CD14-positive monocyte (primary cell): ENCODE data around the gene PTPRD. TPM values are rescaled to one million over a fixed set of nuclear protein-coding genes. Genes with fewer than 3 reads are reported as not detected.

Experiments
- DNase-seq, 3 donors: peaks; one replicate each; pipeline ENCODE4 v3.0.0-alpha.2; 2011 to 2022
- H2AFZ ChIP-seq: 2 replicates; pipeline ENCODE4 v1.6.0; 2012; ENCODE audit warnings: mild to moderate bottlenecking, low read depth, low read length, inconsistent platforms; ENCODE audit not compliant: insufficient read depth, poor library complexity, severe bottlenecking
- H3K27ac ChIP-seq, 2 donors: 1 replicate in 1 of 2; 2 replicates in 1 of 2; pipeline ENCODE4 v1.5.1; 2012 to 2013; ENCODE audit warnings: low read length in 2 of 2, control low read depth in 1 of 2, inconsistent platforms in 1 of 2, low read depth in 1 of 2, mild to moderate bottlenecking in 1 of 2
- H3K27me3 ChIP-seq, 2 donors: one replicate each; pipeline versions ENCODE4 v1.6.0 to v1.6.1; 2011 to 2013; ENCODE audit warnings: low read length in 2 of 2; ENCODE audit not compliant: control insufficient read depth in 2 of 2, insufficient read depth in 2 of 2
- H3K36me3 ChIP-seq, 2 donors: replicated peaks in 1 of 2; 1 replicate in 1 of 2; 2 replicates in 1 of 2; pipeline versions ENCODE4 v1.5.1 to v1.6.1; 2012 to 2013; ENCODE audit warnings: low read length in 2 of 2, control low read depth in 1 of 2, inconsistent platforms in 1 of 2, mild to moderate bottlenecking in 1 of 2; ENCODE audit not compliant: insufficient read depth in 2 of 2, control insufficient read depth in 1 of 2
- H3K4me1 ChIP-seq, 2 donors: 1 replicate in 1 of 2; 2 replicates in 1 of 2; pipeline versions ENCODE4 v1.5.1 to v1.6.1; 2012 to 2013; ENCODE audit warnings: low read length in 2 of 2, control low read depth in 1 of 2, inconsistent platforms in 1 of 2, mild to moderate bottlenecking in 1 of 2, moderate library complexity in 1 of 2; ENCODE audit not compliant: insufficient read depth in 2 of 2, control insufficient read depth in 1 of 2
- H3K4me2 ChIP-seq: replicated peaks from 2 replicates; pipeline ENCODE3; 2012; ENCODE audit warnings: low read length, moderate library complexity, mild to moderate bottlenecking; ENCODE audit not compliant: poor library complexity, severe bottlenecking; ENCODE audit errors: extremely low read depth
- H3K4me3 ChIP-seq, 3 experiments: fragments of 200-600 bp in 1 of 3; sonication (generic) in 1 of 3; replicated peaks in 1 of 3; 1 replicate in 2 of 3; 2 replicates in 1 of 3; pipeline ENCODE4 v1.5.1; 2011 to 2013; ENCODE audit warnings: low read length in 3 of 3, mild to moderate bottlenecking in 3 of 3, control low read depth in 2 of 3, low read depth in 2 of 3, inconsistent platforms in 1 of 3, moderate library complexity in 1 of 3
- H3K79me2 ChIP-seq: 2 replicates; pipeline ENCODE4 v1.6.0; 2012; ENCODE audit warnings: mild to moderate bottlenecking, control low read depth, inconsistent platforms, low read length, moderate library complexity; ENCODE audit not compliant: insufficient read depth
- H3K9ac ChIP-seq: 2 replicates; pipeline ENCODE4 v1.6.0; 2017; ENCODE audit warnings: low read length, mild to moderate bottlenecking; ENCODE audit not compliant: insufficient read depth, poor library complexity, severe bottlenecking
- H3K9me3 ChIP-seq, 2 donors: replicated peaks in 1 of 2; 1 replicate in 1 of 2; 2 replicates in 1 of 2; pipeline versions ENCODE4 v1.5.1 to v1.6.1; 2012 to 2013; ENCODE audit warnings: low read length in 2 of 2, control low read depth in 1 of 2; ENCODE audit not compliant: control insufficient read depth in 1 of 2, insufficient read depth in 1 of 2
- H4K20me1 ChIP-seq: 2 replicates; pipeline ENCODE4 v1.6.0; 2012; ENCODE audit warnings: mild to moderate bottlenecking, low read length, control low read depth, moderate library complexity; ENCODE audit not compliant: insufficient read depth
- H3K27ac Mint-ChIP-seq, 7 donors: one replicate each; pipeline ENCODE4 v1.8.0; 2020; ENCODE audit warnings: mild to moderate bottlenecking in 7 of 7, mixed read lengths in 7 of 7, moderate library complexity in 6 of 7, inconsistent platforms in 2 of 7
- H3K27me3 Mint-ChIP-seq, 3 donors: one replicate each; pipeline ENCODE4 v1.8.0; 2021 to 2022; ENCODE audit warnings: low read depth in 3 of 3, mild to moderate bottlenecking in 3 of 3, mixed read lengths in 3 of 3, moderate library complexity in 3 of 3, inconsistent platforms in 1 of 3
- H3K36me3 Mint-ChIP-seq, 2 donors: one replicate each; pipeline ENCODE4 v1.8.0; 2020; ENCODE audit warnings: mixed read lengths in 2 of 2, inconsistent platforms in 1 of 2, mild to moderate bottlenecking in 1 of 2
- H3K4me1 Mint-ChIP-seq: one replicate; pipeline ENCODE4 v1.8.0; 2020; ENCODE audit warnings: mild to moderate bottlenecking, mixed read lengths
- H3K4me3 Mint-ChIP-seq, 2 donors: one replicate each; pipeline ENCODE4 v1.8.0; 2020; ENCODE audit warnings: mild to moderate bottlenecking in 2 of 2, mixed read lengths in 2 of 2, moderate library complexity in 1 of 2
- H3K9me3 Mint-ChIP-seq, 7 donors: one replicate each; pipeline ENCODE4 v1.8.0; 2020 to 2022; ENCODE audit warnings: mixed read lengths in 7 of 7, mild to moderate bottlenecking in 6 of 7, moderate library complexity in 6 of 7, inconsistent platforms in 2 of 7
- WGBS: methylation state at CpG from one replicate; pipeline ENCODE4 v1.1.5; 2013; ENCODE audit warnings: missing lambda C conversion rate; ENCODE audit not compliant: insufficient coverage; 5-methylcytosine and 5-hydroxymethylcytosine counted together
- intact Hi-C, 2 donors: fragments of 100-400 bp; cut with micrococcal nuclease; formaldehyde crosslinking; loops; one replicate each; pipeline versions ENCODE4 v1.15.0 to v1.15.1; 2023
- polyA plus RNA-seq, 3 donors: library from polyadenylated mRNA; depleted of rRNA in 1 of 3; unstranded in 2 of 3; stranded (reverse) in 1 of 3; fragments of 300-500 nt in 2 of 3; fragments of >200 nt in 1 of 3; fragmentation: Illumina TruSeq in 2 of 3; gene quantifications; 1 replicate in 2 of 3; 2 replicates in 1 of 3; pipeline ENCODE4 v1.2.3, GENCODE V29; 2012 to 2021
- TF ChIP-seq, protein P1 (sequence below): fragments of 200-600 bp; IDR thresholded peaks from one replicate; pipeline ENCODE4 v1.8.0; 2022; ENCODE audit warnings: antibody characterized with exemption, mild to moderate bottlenecking

PTPRD gene
- polyA plus RNA-seq, 3 donors: not detected

DNA sequence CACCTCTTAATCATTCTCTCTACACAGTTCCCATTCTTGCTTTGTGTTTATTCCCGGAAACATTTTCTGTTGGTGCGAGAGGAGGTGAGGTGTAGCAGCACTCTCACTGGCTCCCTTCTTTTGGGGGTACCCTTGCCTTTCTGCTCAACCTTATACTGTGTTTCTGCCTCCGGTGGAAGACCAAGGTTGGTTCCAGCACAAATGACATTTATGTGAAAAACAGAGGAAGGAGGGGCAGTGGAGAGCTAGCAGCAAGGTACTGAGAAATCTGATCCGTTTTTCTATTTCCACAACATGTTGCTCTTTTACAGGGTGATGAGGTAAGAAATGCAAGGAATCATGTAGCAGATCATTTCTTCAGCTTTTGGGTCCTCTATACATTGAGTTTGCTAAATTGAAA, 2165.2 kb downstream of the PTPRD start:
- H3K27ac Mint-ChIP-seq: no peak overlapping the region
- no peak overlapping the region for H3K9ac ChIP-seq
- no peaks in the 10 kb centered on the region for H3K36me3 Mint-ChIP-seq
- H2AFZ ChIP-seq: no peak overlapping the region
- H3K4me1 ChIP-seq: no peaks in the 10 kb centered on the region
- no peaks in the 10 kb centered on the region for H4K20me1 ChIP-seq
- H3K36me3 ChIP-seq: no peaks in the 10 kb centered on the region
- H3K9me3 Mint-ChIP-seq: peaks cover 0 to 4% (median 0%) of the 10 kb centered on the region in 7 donors
- no peaks in the 10 kb centered on the region for H3K9me3 ChIP-seq
- no peak overlapping the region for H3K27ac ChIP-seq
- no peaks in the 10 kb centered on the region for H3K79me2 ChIP-seq
- no peak overlapping the region for H3K4me3 ChIP-seq
- H3K4me2 ChIP-seq: no peak overlapping the region
- TF ChIP-seq, protein P1, sequence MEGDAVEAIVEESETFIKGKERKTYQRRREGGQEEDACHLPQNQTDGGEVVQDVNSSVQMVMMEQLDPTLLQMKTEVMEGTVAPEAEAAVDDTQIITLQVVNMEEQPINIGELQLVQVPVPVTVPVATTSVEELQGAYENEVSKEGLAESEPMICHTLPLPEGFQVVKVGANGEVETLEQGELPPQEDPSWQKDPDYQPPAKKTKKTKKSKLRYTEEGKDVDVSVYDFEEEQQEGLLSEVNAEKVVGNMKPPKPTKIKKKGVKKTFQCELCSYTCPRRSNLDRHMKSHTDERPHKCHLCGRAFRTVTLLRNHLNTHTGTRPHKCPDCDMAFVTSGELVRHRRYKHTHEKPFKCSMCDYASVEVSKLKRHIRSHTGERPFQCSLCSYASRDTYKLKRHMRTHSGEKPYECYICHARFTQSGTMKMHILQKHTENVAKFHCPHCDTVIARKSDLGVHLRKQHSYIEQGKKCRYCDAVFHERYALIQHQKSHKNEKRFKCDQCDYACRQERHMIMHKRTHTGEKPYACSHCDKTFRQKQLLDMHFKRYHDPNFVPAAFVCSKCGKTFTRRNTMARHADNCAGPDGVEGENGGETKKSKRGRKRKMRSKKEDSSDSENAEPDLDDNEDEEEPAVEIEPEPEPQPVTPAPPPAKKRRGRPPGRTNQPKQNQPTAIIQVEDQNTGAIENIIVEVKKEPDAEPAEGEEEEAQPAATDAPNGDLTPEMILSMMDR: no peak
- no CpG with 5 or more reads among the region's 4 CpGs for WGBS
- no peaks in the 10 kb centered on the region for H3K27me3 ChIP-seq
- intact Hi-C loops: no loop called here
- no peak for DNase-seq
- H3K4me1 Mint-ChIP-seq: no peaks in the 10 kb centered on the region
- no peak overlapping the region for H3K4me3 Mint-ChIP-seq
- H3K27me3 Mint-ChIP-seq: no peaks in the 10 kb centered on the region

DNA sequence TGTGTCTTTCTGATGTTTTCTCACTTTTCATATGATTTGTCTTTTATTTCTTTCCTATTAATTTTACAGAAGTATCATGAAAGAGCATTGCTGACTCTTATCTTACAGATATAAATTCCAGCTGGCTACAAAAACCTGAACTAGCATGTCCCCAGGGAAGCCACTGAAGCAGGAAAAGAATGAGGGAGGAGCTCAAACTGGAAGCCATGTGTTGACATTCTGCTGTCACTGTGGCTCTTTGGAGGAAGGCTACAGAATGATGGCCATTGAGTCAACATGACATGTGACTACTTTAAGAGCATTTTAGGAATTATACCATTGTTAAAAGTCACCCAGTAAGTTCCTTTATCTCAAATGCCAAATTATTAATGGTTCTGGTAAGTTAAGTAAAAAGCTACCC, 2174.9 kb downstream of the PTPRD start:
- Histone ChIP-seq H3K9ac (no peak overlapping the region), H3K9me3 (no peaks in the 10 kb centered on the region), H3K4me1 (no peaks in the 10 kb centered on the region), H3K4me3 (no peak overlapping the region), H2AFZ (no peak overlapping the region), H3K27ac (no peak overlapping the region), H3K36me3 (no peaks in the 10 kb centered on the region), H3K4me2 (no peak overlapping the region), H3K79me2 (no peaks in the 10 kb centered on the region), H4K20me1 (no peaks in the 10 kb centered on the region), H3K27me3 (no peaks in the 10 kb centered on the region)
- H3K27me3 Mint-ChIP-seq: no peaks in the 10 kb centered on the region
- no peak overlapping the region for H3K27ac Mint-ChIP-seq
- H3K4me1 Mint-ChIP-seq: no peaks in the 10 kb centered on the region
- intact Hi-C loops: no loop called here
- H3K9me3 Mint-ChIP-seq: peaks cover 0 to 6% (median 0%) of the 10 kb centered on the region in 7 donors
- no peak for DNase-seq
- TF ChIP-seq, protein P1: no peak
- no peaks in the 10 kb centered on the region for H3K36me3 Mint-ChIP-seq
- H3K4me3 Mint-ChIP-seq: no peak overlapping the region
